ENCODE data around the gene DRC3.
"Not testable (repeated sequence)": the region's sequence is repeated elsewhere in the genome, so short reads cannot be mapped to it uniquely, and the experiment has no call there.

The DRC3 gene

DNA sequence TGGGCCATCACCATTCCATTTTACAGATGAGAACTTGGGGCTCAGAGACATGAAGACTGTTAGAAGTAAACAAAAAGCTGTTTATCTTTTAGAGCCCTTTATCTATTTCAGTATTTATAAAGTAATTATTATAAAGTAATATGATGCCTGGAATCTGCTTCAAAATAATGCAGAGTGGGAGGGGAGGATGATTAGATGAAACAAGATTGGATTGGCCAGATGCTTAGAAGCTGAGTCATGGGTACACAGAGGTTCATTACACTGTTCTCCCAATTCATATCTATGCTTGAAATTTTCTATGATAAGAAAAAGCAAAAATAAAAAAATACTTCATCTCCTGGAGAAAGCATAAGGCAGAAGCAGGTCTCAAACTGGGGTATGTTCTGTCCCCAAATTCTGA, 29.8 kb upstream of the DRC3 start:
- DNase-seq: no peak

DNA sequence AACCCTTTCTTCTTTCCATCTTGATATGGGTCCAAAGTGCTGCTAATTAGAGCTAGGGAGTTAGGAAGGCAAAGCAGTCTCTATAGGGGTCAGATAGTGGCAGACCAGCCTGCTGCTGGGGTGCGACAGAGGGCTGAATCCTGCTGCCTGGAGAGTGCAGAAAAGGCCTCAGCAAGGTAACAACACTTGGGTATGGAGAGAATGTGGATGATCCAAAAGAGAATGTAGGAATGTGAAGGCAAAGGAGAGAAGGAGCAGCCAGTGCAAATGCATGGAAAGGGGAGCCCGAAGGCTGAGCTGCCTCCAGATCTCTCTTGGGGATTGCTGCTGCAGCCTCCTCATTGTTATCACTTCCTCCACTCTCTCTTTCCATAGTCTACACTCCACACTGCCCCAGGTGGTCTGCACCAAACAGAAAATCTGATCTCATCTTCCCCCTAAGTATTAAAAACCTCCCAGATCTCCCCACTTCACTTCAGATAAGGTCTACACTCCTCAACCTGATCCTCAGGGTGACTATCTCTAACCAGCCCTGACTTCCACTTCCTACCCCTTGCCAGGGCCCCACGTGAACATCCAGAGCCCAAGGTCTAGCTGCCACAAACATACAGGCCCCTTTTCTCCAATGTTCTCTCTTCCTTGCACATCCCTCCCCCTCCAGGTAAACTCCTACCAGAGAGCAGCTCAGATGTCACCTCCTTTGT, 29.2 kb upstream of the DRC3 start:
- no peak for DNase-seq

DNA sequence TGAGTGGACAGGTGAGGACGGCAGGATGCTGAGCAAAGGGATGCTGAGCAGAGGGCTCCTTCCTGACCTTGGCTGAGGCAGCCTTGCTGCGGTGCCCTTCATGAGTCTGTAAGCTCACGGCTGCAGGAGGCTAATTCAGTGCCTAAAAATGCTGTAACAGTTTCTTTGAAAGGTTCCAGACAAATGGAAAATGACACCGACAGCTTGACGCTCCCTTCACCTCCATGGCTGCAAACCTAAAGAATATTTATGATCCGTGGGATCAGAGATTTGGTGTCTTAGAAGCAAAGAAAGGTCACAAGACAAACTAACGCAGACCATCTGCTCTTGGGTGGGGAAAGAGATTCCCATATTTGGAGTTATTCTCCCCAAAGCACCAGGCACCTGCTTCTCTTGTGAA, 28.4 kb upstream of the DRC3 start:
- no peak for DNase-seq

DNA sequence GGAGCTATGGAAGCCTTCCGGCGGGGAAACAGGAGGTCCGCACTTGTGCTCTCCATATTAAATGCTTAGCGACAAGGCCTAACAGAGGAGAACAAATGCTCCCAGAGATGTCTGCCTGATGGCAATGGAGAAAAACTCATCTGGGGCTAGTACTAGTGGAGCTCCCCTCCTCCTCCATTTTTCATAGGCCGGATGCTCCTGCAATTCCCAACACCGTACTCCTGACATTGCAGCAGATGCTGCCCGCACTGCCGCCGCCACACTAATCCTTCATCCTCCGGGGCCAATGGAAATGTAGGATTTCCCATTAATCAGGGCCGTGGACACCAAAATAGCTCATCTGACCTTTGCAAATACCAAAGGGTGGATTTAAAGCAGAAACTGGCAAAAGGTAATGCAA, 27.9 kb upstream of the DRC3 start:
- no peak for DNase-seq

DNA sequence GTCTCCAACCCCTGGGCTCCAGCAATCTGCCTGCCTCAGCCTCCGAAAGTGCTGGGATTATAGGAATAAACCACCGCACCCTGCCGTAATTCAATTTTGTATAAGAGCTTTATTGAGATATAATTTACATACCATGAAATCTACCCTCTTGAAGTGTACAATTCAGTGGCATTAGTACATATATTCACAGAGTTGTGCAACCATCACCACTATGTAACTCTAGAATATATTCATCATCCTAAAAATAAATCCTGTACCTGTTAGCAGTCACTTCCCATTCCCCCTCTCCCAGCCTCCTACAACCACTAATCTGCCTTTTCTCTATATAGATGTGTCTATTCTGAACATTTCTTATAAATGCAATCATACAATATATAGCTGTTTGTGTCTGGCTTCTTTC, 26.6 kb upstream of the DRC3 start:
- DNase-seq: no peak

DNA sequence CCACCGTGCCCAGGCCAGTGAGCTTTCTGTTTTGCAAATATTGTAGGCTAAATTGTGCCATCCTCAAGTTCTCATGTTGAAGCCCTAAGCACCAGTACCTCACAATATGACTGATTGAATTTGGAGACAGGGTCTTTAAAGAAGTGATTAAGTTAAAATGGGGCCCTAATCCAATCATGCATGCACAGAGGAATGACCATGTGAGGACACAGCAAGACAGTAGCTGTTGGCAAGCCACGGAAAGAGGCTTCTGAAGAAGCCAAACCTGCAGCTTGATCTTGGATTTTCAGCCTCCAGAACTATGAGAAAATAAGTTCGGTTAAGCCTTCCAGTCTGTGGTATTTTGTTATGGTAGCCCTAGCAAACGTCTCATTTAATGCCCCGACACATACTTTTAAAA, 25.4 kb upstream of the DRC3 start:
- no peak for DNase-seq

DNA sequence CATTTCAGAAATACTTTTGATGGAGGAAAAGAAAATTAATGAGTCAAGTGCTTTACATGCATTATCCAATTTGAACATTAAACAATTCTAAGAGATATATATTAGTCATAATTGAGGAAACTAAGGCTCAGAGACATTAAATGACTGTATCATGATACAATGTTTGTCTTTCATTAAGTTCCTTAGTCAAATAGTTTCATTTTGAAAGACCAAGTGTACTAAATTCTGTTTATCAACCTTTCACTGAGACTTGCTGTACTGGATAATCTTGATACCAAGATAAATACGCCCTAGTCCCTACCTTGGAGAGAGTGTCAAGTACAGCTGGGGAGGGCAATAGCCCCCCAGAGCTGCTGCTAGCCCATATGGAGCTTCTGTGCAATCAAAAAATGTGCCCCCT, 24.7 kb upstream of the DRC3 start:
- DNase-seq: no peak

DNA sequence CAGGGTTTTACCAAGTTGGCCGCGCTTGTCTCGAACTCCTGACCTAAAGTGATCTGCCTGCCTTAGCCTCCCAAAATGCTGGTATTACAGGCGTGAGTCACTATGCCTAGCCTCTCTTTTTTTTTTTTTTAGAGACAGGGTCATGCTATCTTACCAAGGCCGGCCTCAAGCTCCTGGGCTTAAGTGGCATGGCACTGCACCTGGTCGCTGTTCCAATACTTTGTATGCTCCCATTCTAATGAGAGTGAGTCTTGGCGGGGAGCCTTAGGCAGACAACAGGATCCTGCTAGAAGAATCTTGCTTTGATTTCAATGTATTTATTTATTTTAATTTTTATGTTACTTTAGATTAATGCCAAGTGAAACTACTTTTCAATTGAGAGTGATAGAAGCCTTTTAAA, 22.3 kb upstream of the DRC3 start:
- DNase-seq: no peak

DNA sequence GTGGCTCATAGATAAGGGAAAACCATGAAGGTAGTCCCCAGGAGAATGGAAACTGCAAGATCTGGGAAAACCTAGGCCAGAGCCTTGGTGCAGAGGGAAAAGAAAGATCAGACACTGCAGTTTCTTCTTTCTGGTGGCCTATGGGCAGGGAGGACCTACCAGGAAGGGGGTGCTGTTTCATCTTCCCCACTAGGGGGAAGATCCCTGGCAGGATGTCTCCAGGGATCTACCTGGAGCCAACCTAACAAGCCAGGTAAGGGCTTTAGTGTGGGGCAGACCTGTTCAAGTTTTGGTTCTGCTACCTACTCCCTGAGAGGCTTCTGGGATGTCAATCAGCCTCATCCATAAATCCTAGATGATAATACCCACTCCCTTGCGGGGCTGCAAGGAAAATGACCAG, 21.9 kb upstream of the DRC3 start:
- DNase-seq: no peak

DNA sequence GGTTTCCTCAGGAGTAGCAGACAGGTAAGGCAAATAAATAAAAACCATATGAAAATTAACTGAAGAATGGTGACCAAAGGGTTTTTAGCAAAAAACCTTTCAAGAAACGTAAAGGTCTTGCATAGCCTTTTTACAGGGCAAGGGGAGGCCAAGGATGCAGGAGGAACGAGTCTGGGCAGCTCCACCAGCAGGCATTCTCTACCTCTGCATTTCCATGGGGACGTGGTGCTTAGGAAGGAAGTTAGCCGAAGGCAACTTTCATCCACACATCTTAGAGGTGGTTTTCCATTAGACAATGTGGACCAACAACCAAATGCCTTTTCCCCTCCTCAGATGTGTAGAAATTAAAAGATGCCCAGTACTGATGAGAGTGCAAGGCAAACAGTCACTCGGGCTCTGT, 21.1 kb upstream of the DRC3 start:
- DNase-seq: no peak

DNA sequence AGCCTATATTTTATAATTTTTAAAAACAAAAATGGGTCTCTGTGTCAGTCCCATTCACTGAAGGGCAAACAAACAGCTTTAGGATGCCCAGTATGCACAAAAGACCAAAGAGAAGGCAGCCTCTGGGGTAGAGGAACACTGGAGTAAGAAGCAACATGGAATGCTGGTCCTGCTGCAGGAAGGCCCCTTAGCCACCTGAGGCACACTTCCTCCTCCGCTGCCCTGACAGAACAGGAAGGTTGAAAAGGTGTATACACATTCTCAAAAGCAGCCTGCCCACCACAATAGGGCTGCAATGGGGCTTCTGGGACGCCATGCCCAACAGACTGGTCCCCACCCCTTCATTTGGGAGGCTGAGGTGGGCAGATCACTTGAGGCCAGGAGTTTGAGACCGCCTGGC, 20.0 kb upstream of the DRC3 start:
- no peak for DNase-seq

DNA sequence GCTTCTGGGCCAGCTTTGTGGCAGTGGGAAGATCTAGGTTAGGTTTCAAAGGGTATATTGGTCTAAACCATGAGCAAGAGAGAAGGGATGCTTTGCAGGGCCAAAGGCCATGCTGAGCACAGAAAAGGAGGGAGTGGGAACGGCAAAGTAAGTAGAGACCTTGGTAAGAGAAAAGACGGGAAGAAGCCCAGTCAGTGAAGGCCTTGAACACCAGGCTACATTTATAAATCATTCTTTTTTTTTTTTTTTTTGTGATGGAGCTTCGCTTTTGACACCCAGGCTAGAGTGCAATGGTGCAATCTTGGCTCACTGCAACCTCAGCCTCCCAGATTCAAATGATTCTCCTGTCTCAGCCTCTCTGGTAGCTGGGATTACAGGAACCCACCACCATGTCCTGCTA, 18.6 kb upstream of the DRC3 start:
- DNase-seq: no peak

DNA sequence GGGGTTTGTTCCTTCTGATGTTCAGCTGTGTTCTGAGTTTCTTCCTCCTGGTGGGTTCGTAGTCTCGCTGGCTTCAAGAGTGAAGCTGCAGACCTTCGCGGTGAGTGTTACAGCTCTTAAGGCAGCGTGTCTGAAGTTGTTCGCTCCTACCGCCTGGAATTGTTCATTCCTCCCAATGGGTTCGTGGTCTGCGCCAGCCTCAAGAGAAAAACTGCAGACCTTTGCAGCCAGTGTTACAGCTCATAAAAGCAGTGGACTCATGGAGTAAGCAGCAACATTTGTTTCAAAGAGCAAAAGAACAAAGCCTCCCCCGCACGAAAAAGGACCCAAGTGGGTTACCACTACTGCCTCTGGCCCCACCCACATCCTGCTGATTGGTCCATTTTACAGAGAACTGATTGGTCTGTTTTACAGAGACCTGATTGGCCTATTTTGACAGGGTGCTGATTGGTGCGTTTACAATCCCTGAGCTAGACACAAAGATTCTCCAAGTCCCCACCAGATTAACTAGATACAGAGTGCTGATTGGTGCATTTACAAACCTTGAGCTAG, 16.8 kb upstream of the DRC3 start:
- not testable (repeated sequence) for DNase-seq

DNA sequence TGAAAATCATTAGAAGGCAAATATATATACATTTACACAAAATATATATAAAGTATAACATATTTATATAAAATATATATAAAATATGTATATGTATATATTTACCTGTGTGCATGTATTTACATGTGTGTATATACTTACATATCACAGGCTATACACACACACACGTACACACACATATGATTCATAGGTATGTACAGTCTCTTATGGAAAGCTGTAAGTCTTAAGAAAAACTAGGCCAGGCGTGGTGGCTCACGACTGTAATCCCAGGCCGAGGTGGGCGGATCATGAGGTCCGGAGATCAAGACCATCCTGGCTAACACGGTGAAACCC, 15.1 kb upstream of the DRC3 start:
- DNase-seq: no peak

DNA sequence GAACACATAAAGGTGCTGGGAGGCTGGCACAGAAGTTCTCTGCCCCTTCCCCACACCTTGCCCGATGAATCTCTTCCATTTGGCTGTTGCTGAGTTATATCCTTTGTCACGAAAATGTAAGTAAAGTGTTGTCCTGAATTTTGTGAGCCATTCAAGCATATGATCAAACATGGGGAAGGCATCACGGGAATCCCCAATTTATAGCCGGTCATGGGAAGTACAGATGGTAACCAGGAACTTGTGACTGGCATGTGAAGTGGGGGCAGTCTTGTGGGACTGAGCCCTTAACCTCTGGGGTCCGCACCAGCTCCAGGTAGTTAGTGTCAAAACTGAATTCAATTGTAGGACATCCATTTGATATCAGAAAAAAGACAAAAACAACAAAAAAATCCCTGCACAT, 13.7 kb upstream of the DRC3 start:
- DNase-seq: no peak

DNA sequence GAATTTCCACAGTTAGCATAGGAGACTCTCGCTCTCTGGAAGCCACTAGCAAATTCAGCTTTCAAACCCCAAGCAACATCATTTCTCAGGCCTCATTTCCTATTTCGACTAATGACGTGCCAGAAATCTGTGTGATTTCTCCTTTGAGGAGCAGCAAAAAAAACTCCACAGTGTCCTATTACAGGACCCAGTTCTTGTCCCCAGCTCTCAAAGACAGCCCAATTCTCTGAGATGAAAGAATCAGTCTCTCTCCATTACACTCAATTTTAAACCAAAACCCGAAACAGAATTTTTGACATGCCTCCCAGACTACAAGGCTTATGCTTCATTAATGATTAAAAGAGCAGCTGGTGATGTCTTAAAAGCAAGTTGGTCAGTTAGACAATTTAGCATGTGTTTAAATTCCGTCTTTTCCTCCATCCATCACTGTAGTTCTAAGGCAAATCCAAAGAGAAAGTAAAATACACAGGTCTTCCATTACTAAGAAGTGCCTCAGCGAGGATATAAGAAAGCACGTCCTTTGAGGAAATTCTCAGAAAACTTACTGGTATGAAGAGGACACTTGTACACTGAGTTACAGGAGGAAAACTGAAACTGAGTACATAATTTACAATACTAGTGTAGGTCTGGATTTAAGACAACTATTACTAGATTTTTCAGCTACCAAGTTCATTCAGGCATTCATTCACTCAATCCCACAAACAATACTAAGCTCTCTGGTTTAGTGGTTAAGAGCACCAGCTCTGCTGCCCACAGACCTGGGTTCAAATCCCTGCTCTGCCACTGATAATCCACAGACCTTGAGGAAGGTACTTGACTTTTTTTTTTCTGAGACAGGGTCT, 12.9 kb upstream of the DRC3 start:
- peak; percentile 16 for DNase-seq

DNA sequence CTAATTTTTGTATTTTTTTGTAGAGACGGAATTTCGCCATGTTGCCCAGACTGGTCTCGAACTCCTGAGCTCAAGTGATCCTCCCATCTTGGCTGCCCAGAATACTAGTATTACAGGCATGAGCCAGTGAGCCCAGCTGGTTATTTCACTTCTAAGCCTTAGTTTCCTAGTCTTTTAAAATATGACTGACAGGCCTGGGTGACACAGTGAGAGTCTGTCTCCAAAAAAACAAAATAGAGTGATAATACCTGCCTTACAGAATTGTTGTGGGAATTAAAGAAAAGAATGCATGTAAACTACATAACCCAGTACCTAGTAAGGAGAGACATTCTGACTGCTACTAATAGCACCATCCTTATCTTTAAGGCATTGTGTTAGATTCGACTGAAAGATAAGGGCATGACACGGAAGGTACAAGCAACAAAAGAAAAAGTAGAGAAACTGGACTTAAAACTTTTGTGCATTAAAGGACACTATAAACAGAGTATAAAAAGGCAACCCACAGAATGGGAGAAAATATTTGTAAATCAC, 12.1 kb upstream of the DRC3 start:
- DNase-seq: no peak

DNA sequence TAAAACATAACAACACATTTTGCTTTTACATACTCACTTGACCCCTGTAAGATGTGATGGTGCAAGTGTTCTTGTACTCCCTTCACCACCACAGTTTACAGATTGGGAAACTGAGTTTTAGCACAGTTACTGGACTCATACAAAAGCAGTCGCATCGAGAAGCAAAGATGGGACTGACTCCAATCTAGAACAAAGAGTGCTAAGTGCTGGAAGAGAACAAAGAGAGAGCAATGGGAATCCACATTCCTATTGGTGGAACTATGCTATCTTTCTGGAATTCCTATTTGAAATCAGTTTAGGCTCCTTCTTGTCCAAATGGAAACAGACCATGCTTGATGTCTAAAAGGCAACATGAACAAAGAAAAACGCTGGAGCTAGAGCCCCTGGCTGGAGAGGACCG, 9.6 kb upstream of the DRC3 start:
- DNase-seq: no peak

DNA sequence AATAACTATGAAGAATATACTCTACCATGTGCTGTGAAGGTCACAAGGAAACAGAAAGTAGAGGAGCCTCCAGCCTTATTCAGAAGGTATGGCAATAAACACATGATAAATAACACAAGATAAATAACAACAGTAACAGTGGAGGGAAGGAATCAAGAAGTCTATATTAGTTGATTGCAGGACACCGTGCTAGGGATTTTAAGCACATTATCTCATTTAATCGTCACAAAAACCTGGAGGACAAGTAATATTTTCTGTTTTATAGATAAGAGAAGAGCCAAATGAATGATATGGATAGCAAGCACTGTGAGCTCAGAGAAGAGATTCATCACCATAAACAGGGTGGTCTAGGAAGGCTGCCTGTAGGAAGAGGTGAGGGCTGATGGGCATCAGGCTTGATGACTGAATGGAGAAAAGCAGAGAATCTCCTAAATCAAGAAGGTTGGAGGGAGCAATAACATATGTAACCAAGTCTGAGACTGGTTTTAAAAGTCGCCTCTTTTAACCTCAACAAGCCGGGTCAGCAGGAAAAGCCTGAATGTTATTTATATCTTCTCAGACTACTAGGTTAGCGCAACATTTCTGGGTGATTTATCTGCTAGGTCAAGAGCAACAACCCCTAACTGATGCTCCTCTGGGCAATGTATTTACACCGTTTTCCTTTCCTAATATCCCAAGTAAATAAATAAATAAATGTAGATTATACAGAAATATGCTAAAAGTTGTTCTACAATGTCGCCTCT, 8.8 kb upstream of the DRC3 start:
- DNase-seq: no peak

DNA sequence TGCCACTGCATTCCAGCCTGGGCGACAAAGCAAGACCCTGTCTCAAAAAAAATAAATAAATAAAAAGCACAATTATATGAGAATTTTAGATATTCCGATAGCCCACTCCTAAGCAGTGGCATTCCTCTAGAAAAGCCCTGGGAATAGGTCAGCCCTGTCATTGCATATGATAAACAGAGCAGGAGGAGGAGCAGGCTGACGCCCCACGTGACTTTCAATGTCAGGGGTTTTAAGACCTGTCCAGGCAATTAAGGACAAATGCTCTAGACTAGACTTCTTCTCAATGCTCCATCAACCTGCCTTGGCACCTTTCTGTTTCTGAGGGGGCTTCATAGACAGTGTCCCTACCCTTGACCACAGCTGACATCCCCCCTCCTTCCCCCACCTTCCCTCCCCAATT, 8.0 kb upstream of the DRC3 start:
- no peak for DNase-seq

DNA sequence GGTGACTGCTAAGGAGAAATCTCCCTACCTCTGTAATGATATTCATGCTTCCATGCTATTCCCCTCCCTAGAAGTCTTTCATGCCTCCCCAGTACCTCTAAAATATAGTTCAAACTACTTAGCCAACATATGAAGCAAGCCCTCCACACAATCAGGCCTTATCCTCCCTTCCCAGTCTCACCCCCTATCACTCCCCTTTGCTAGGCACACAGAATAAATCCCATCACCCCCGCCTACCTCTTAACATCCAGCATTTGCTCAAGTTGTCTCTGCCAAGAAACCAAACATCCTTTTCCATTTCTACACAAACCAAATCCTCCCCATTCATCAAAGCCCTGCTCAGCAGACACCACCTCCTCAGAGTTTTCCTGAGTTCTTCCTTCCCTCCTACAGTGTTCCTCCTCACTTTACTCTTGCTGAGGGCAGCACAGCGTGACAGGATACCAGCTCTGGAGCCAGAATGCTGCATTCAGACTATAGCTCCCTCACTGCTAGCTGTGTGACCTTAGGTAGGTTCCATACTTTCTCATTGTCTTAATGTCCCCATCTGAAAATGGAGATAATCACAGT, 7.4 kb upstream of the DRC3 start:
- DNase-seq: no peak

DNA sequence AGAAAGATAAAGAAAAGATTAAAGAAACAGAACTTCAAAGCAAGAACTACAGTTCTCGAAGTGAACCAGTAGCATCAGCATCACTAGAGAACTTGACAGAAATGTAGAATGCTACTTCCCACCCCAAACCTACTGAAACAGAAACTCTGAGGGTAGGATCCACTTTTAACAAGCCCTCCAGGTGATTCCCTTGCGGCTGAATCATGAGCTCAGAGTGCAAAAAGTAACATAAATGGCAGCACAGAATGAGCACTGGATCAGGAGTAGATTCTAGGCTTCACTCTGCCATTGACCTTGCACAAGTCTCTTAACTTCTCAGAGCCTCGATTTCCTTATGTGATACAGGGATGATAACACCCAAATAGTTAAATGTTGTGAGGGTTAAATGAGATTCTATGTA, 6.3 kb upstream of the DRC3 start:
- DNase-seq: no peak

DNA sequence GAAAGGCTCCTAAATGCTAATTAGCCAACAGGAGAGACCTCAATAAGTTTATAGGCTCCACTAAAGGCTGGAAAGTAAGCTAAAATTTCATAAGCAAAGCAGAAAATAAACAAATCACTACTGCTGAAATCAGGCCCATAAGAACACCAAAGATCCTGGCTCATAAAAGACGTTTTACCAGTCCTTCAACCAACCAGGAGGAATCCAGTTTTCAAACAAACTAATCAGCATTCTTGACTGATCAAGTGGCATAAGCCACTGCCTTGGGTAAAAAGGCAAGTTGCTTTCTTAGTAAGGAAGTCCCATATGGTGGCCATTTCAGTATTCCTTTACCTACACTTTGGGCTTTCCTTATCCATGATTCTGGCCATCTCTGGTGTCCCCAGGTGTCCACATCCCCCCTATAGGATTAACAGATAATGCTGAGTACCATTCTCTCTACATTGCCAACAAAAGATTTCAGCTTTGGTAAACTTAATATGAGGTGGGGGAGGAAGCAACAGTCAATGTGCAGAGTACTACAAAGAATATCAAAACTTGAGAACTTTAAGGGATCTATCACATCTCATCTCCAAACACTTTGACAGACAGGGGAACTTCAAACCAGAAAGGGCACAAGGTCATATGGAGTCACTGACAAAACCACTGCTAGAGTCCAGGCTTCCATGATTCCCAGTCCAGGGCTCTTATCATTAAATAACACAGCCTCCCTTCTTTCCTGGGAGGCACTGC, 1.8 kb upstream of the DRC3 start:
- DNase-seq: no peak
